Activated CD8-positive, alpha-beta T cell treated with anti-CD3 and anti-CD28 coated beads, Interleukin-2, amount 10 ng/mL, durations not matched to agents 7 days and 5 days (primary cell): ENCODE measurements around the gene H1-8. TPM values are rescaled to one million over a fixed set of nuclear protein-coding genes. Genes with fewer than 3 reads are reported as not detected.

ENCODE experiments used
- ATAC-seq: fragments of 150-1000 bp; cut with Tn5 transposase; one replicate; pipeline ENCODE4 v1.10.0; 2021; ENCODE audit warnings: moderate library complexity
- CTCF ChIA-PET: fragments of 350-600 bp; sonication (Branson Sonifier 250); formaldehyde crosslinking; loops from one replicate; lab custom pipeline; 2021; ENCODE audit warnings: antibody characterized with exemption; lab: Charles Lee
- POLR2A ChIA-PET: fragments of 350-600 bp; sonication (Branson Sonifier 250); formaldehyde crosslinking; loops from one replicate; lab custom pipeline; 2021; ENCODE audit warnings: antibody characterized with exemption; lab: Charles Lee
- DNase-seq: peaks from one replicate; pipeline ENCODE4 v3.0.0-alpha.2; 2020
- H3K27ac Mint-ChIP-seq: one replicate; pipeline ENCODE4 v1.8.0; 2021; ENCODE audit warnings: mild to moderate bottlenecking, mixed read lengths
- H3K27me3 Mint-ChIP-seq: one replicate; pipeline ENCODE4 v1.8.0; 2021; ENCODE audit warnings: low read depth, mixed read lengths
- H3K36me3 Mint-ChIP-seq: one replicate; pipeline ENCODE4 v1.8.0; 2021; ENCODE audit warnings: low read depth, mixed read lengths
- H3K4me1 Mint-ChIP-seq: one replicate; pipeline ENCODE4 v1.8.0; 2021; ENCODE audit warnings: low read depth, mixed read lengths
- H3K4me3 Mint-ChIP-seq: one replicate; pipeline ENCODE4 v1.8.0; 2021; ENCODE audit warnings: mild to moderate bottlenecking, mixed read lengths
- H3K9me3 Mint-ChIP-seq: one replicate; pipeline ENCODE4 v1.8.0; 2022; ENCODE audit warnings: mixed read lengths; ENCODE audit not compliant: insufficient read depth
- total RNA-seq, 2 experiments: library from RNA; stranded (reverse); gene quantifications; one replicate each; pipeline ENCODE4 v1.2.3, GENCODE V29; 2021

Gene H1-8
- total RNA-seq, 2 experiments from 2014 or later: not detected

DNA sequence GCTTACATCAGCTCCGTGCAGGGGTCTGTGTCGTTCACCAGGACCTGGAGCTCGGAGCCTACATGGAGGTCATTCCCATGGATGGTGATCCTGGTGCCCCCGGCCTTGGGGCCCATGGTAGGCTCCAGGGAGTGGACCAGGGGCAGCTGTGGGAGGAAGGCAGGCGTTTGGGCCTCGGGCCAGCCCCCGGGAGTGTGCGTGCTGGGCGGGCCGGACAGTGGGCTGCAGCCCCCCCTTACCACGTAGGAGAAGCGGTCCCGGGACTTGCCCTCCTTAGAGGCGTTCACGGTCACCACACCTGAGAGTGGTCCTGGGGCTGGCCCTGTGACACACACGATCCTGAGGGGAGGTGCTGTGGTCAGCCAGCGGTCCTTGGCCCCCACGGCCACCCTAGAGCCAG lies 29.6 kb downstream of the H1-8 start:
- no peaks in the 10 kb centered on the region for H3K9me3 Mint-ChIP-seq
- no peak for DNase-seq
- peaks cover 14% of the 10 kb centered on the region for H3K4me1 Mint-ChIP-seq
- no peaks in the 10 kb centered on the region for H3K36me3 Mint-ChIP-seq
- ChIA-PET POLR2A (no interaction called here), CTCF (interaction anchor here (0.9 kb wide), 1 partner anchor 82 kb away, joined by 3 read pairs; no protein-coding TSS in a partner anchor)
- H3K27me3 Mint-ChIP-seq: peaks cover 5% of the 10 kb centered on the region
- no peak for ATAC-seq
- no peak overlapping the region for H3K27ac Mint-ChIP-seq
- H3K4me3 Mint-ChIP-seq: no peak overlapping the region

- ChIA-PET CTCF (no interaction called here), POLR2A (no interaction called here)
- Mint-ChIP-seq H3K27me3 (peaks cover 5% of the 10 kb centered on the region), H3K27ac (no peak overlapping the region), H3K4me1 (peaks cover 22% of the 10 kb centered on the region), H3K4me3 (no peak overlapping the region), H3K36me3 (no peaks in the 10 kb centered on the region), H3K9me3 (no peaks in the 10 kb centered on the region)
- DNase-seq (no peak), ATAC-seq (no peak)
Measured at GRCh38 chr3:129573493-129573892, 30.5 kb downstream of the H1-8 start.

DNA sequence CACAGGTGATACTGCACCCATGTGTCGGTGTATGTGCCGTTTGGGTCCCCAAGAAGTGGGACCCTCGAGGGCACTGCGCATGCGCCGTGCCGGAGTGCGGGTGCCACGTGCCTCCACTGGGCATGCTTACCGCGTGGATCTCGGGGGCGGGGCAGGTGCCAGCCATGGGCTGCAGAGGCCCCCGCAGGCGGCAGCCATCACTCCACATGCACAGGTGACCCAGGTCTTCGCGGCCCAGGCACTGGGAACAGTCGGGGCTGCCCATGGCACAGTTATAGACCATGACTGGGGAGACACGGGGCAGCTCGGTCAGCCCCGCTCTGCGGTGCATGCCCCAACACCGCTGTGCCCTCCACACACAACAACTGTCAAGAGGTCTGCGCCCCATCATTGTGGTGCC lies 31.2 kb downstream of the H1-8 start:
- no peak for ATAC-seq
- H3K4me3 Mint-ChIP-seq: no peak overlapping the region
- H3K36me3 Mint-ChIP-seq: no peaks in the 10 kb centered on the region
- peaks cover 5% of the 10 kb centered on the region for H3K27me3 Mint-ChIP-seq
- H3K9me3 Mint-ChIP-seq: no peaks in the 10 kb centered on the region
- POLR2A ChIA-PET: no interaction called here
- H3K27ac Mint-ChIP-seq: no peak overlapping the region
- DNase-seq: no peak
- CTCF ChIA-PET: no interaction called here
- peaks cover 25% of the 10 kb centered on the region for H3K4me1 Mint-ChIP-seq

- Mint-ChIP-seq H3K4me1 (peaks cover 25% of the 10 kb centered on the region), H3K27ac (no peak overlapping the region), H3K27me3 (no peaks in the 10 kb centered on the region), H3K36me3 (no peaks in the 10 kb centered on the region), H3K4me3 (no peak overlapping the region), H3K9me3 (no peaks in the 10 kb centered on the region)
- DNase-seq (no peak), ATAC-seq (no peak)
- ChIA-PET CTCF (no interaction called here), POLR2A (no interaction called here)
Measured at GRCh38 chr3:129575233-129575996, 32.4 kb downstream of the H1-8 start.

DNA sequence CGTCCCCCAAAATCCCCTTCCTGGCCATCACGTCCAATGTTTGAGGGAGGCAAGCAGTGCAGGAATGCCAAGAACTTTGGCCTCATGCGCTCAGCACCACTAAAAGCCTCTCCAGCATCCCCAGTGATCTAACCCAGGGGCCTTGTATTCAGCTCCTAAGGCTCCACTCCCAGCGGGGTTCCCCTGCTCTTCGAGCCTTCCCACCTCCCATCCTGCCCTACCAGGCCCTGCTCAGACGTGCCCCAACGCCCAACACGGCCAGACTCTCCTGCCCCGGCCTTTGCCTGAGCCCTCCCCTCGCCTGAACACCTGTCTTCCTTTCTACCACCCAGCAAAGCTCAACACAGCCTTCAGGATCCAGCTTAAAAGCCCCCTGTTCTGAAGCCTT lies 33.0 kb downstream of the H1-8 start:
- ChIA-PET CTCF (no interaction called here), POLR2A (interaction anchor here (1.0 kb wide), 1 partner anchor 24 kb away, joined by 3 read pairs; no protein-coding TSS in a partner anchor)
- ATAC-seq (no peak), DNase-seq (no peak)
- Mint-ChIP-seq H3K27me3 (no peaks in the 10 kb centered on the region), H3K36me3 (no peaks in the 10 kb centered on the region), H3K27ac (peak overlapping the region; percentile 20), H3K9me3 (no peaks in the 10 kb centered on the region), H3K4me1 (peaks cover 25% of the 10 kb centered on the region), H3K4me3 (no peak overlapping the region)

DNA sequence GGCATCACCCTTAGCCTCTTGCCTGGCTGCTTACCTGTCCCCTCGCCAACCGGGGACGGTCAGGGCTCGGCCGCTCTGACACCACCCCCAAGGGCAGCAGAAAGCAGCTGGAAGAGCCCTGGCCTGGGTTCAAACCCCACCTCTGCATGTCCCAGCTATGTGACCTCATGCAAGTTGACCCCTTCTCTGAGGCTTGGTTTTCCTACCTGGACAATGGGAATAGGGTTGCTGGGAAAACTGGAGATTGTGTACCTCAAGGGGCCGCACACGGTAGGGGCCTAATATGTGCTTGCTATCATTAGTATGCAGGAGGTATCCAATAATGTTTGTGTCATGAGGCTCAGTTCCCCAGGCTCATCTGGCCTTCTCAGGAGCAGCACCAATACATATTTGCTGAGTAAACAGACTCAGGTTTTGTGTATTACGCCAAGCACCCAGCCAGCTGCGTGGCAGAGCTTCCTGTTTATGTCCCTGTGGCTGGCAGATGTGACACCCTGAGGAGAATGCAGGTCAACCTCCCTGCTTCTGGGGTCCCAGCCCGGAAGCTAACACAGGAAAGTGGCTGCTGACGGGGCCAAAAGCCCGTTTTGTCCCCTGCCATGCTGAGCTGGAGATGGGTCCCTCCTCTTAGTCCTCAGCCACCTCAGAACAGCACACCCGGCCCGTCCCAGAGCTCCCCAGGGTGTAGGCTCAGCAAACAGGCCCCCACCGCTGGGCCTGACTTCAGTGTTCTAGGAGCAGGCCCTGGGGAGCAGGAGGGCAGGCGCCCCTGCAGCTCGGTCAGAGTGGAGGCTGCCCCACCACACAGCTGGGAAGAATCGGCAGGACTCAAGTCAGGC lies 33.8 kb downstream of the H1-8 start:
- peak; percentile 70 for ATAC-seq
- Mint-ChIP-seq H3K4me3 (no peak overlapping the region), H3K27ac (peak overlapping the region; percentile 80), H3K36me3 (no peaks in the 10 kb centered on the region), H3K4me1 (peaks cover 25% of the 10 kb centered on the region), H3K9me3 (no peaks in the 10 kb centered on the region), H3K27me3 (no peaks in the 10 kb centered on the region)
- ChIA-PET POLR2A (interaction anchor here (0.8 to 1.4 kb wide), 4 partner anchors 25 to 260 kb away, joined by 3 to 4 read pairs (median 3); a partner anchor contains a TSS), CTCF (interaction anchor here (0.5 to 1.6 kb wide), 5 partner anchors 17 to 193 kb away, joined by 3 to 5 read pairs (median 3); no protein-coding TSS in a partner anchor)
- peak; percentile 71 for DNase-seq

GRCh38 chr3:129577366-129577765 lies 34.4 kb downstream of the H1-8 start:
- H3K27ac Mint-ChIP-seq: no peak overlapping the region
- DNase-seq: no peak

DNA sequence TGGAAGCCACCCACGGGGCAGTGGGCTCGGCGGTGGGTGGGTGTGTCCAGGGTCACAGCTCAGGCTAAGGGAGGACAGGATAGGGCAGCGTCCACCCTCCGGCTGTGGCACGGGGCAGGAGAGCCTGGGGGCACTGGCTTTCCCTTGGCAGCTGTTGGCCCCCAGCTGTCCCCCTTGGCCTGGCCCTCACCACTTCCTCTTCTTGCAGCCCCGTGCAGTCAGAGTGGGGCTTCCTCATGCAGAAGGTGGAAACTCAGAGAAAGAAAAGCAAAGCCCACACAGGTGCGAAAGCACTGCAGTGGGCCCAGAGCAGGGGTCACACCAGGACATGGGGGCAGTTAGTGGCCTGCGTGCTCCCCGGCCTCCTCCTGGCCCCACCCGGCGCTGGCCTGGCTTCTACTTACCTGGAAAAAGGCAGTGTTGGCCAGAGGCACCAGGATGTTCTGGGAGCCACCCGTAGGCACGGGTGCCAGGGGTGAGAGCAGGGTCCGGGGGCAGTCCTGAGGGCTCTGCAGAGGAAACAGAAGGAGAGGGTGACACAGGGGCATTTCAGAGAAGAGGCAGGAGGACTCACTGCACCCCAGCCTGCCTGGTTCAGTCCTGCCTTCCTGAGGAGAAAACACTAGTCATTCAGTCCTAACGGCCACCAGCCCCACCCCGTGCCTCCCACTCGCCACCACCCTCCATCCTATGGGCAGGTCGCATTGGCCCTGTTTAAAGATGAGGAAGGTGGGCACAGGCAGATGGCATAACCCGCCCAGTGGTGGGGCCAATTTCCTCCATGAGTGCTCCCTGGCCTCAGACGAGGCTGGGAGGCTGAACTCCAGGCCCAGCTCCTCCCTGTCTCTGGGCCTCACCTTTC lies 35.2 kb downstream of the H1-8 start:
- Mint-ChIP-seq H3K9me3 (no peaks in the 10 kb centered on the region), H3K4me3 (no peak overlapping the region)

More at GRCh38 chr3:129577366-129577765, 34.4 kb downstream of the H1-8 start:
- H3K36me3 Mint-ChIP-seq: no peaks in the 10 kb centered on the region
- H3K27me3 Mint-ChIP-seq: no peaks in the 10 kb centered on the region
- ChIA-PET POLR2A (interaction anchor here (1.3 to 1.4 kb wide), 2 partner anchors 50 to 261 kb away, joined by 3 to 4 read pairs; a partner anchor contains a TSS), CTCF (interaction anchor here (0.5 to 1.6 kb wide), 5 partner anchors 16 to 194 kb away, joined by 3 to 5 read pairs (median 3); no protein-coding TSS in a partner anchor)
- no peak overlapping the region for H3K4me3 Mint-ChIP-seq
- no peaks in the 10 kb centered on the region for H3K9me3 Mint-ChIP-seq
- peaks cover 25% of the 10 kb centered on the region for H3K4me1 Mint-ChIP-seq
- ATAC-seq: peak; percentile 4

GRCh38 chr3:129579991-129580390 lies 37.0 kb downstream of the H1-8 start:
- no peaks in the 10 kb centered on the region for H3K36me3 Mint-ChIP-seq
- DNase-seq: no peak
- H3K4me3 Mint-ChIP-seq: no peak overlapping the region
- peaks cover 6% of the 10 kb centered on the region for H3K27me3 Mint-ChIP-seq
- peaks cover 25% of the 10 kb centered on the region for H3K4me1 Mint-ChIP-seq
- POLR2A ChIA-PET: no interaction called here
- H3K27ac Mint-ChIP-seq: no peak overlapping the region
- ATAC-seq: no peak
- CTCF ChIA-PET: interaction anchor here (1.2 kb wide), 1 partner anchor 26 kb away, joined by 3 read pairs; the partner anchor contains the start of gene PLXND1
- no peaks in the 10 kb centered on the region for H3K9me3 Mint-ChIP-seq

More for the DNA sequence above, 35.2 kb downstream of the H1-8 start:
- DNase-seq: no peak
- ATAC-seq: no peak
- Mint-ChIP-seq H3K27ac (peak overlapping the region; percentile 55), H3K27me3 (peaks cover 2% of the 10 kb centered on the region), H3K4me1 (peaks cover 25% of the 10 kb centered on the region), H3K36me3 (no peaks in the 10 kb centered on the region)
- POLR2A ChIA-PET: interaction anchor here (1.3 kb wide), 1 partner anchor 50 kb away, joined by 3 read pairs; no protein-coding TSS in a partner anchor
- CTCF ChIA-PET: interaction anchor here (1.1 to 1.6 kb wide), 2 partner anchors 16 to 50 kb away, joined by 3 to 5 read pairs; no protein-coding TSS in a partner anchor

GRCh38 chr3:129581623-129582022 lies 38.6 kb downstream of the H1-8 start:
- H3K36me3 Mint-ChIP-seq: no peaks in the 10 kb centered on the region
- H3K4me1 Mint-ChIP-seq: peaks cover 19% of the 10 kb centered on the region
- no peaks in the 10 kb centered on the region for H3K9me3 Mint-ChIP-seq
- no peak for DNase-seq
- ChIA-PET CTCF (interaction anchor here (1.6 kb wide), 1 partner anchor 12 kb away, joined by 3 read pairs; no protein-coding TSS in a partner anchor), POLR2A (no interaction called here)
- H3K27me3 Mint-ChIP-seq: peaks cover 10% of the 10 kb centered on the region
- no peak for ATAC-seq
- H3K27ac Mint-ChIP-seq: no peak overlapping the region
- H3K4me3 Mint-ChIP-seq: no peak overlapping the region

- no peak for ATAC-seq
- Mint-ChIP-seq H3K4me1 (peaks cover 10% of the 10 kb centered on the region), H3K27ac (no peak overlapping the region), H3K27me3 (peaks cover 14% of the 10 kb centered on the region), H3K4me3 (no peak overlapping the region), H3K9me3 (no peaks in the 10 kb centered on the region), H3K36me3 (no peaks in the 10 kb centered on the region)
- ChIA-PET CTCF (no interaction called here), POLR2A (no interaction called here)
- no peak for DNase-seq
Measured at GRCh38 chr3:129582799-129583198, 39.8 kb downstream of the H1-8 start.
